Measurements from ENCODE around the gene IFRD2.
"Not testable (repeated sequence)": the region's sequence is repeated elsewhere in the genome, so short reads cannot be mapped to it uniquely, and the experiment has no call there.

IFRD2 gene

GRCh38 chr3:50287262-50287661, 5.0 kb downstream of the IFRD2 start:
- POLR2A ChIA-PET, result no interaction called here
- peaks cover 3 to 17% (median 13%) of the 10 kb centered on the region in 4 experiments for H3K4me1 ChIP-seq (ENCODE audit: control extremely low read depth in 1 of 4, control insufficient read depth in 4 of 4, insufficient read depth in 4 of 4, low read length in 3 of 4)
- no CpG with 5 or more reads among the region's 1 CpG for WGBS (ENCODE audit: insufficient coverage)
- DNase-seq, result no peak
- no peak overlapping the region for H3K4me3 ChIP-seq (ENCODE audit: control insufficient read depth in 1 of 7, extremely low read depth in 1 of 7, insufficient read depth in 4 of 7, low read depth in 2 of 7, low read length in 6 of 7)
- H3K27me3 ChIP-seq (replicated peaks in 2 of 5; ENCODE audit: control insufficient read depth in 4 of 5, insufficient read depth in 5 of 5, low read length in 4 of 5), result no peaks in the 10 kb centered on the region
- no peaks in the 10 kb centered on the region for H3K9me3 ChIP-seq (ENCODE audit: control extremely low read depth in 1 of 5, control insufficient read depth in 4 of 5, insufficient read depth in 2 of 5, low read depth in 1 of 5, low read length in 4 of 5)
- CTCF ChIA-PET, result interaction anchor here (0.7 to 3.4 kb wide), 4 partner anchors 9 to 27 kb away, joined by 3 to 10 read pairs (median 3); partner anchors contain the start of genes HYAL3 and NAA80
- no peak overlapping the region for H3K27ac ChIP-seq (ENCODE audit: insufficient read depth in 1 of 2, low read depth in 1 of 2, low read length in 2 of 2, poor library complexity in 1 of 2, severe bottlenecking in 2 of 2)
- H3K36me3 ChIP-seq (ENCODE audit: control insufficient read depth in 4 of 4, insufficient read depth in 4 of 4, low read length in 3 of 4), result peaks cover 2 to 49% (median 36%) of the 10 kb centered on the region in 4 experiments

- WGBS (ENCODE audit: insufficient coverage), result 92% methylated on average over 25 of the region's 28 CpGs
- POLR2A ChIA-PET, result no interaction called here
- H3K9me3 ChIP-seq (ENCODE audit: control extremely low read depth in 1 of 5, control insufficient read depth in 4 of 5, insufficient read depth in 2 of 5, low read depth in 1 of 5, low read length in 4 of 5), result no peaks in the 10 kb centered on the region
Measured at GRCh38 chr3:50286322-50287227, 5.7 kb downstream of the IFRD2 start.

GRCh38 chr3:50284121-50284520, 8.1 kb downstream of the IFRD2 start:
- H3K4me1 ChIP-seq (ENCODE audit: control extremely low read depth in 1 of 4, control insufficient read depth in 4 of 4, insufficient read depth in 4 of 4, low read length in 3 of 4); DNase-seq; H3K4me3 ChIP-seq (ENCODE audit: control insufficient read depth in 1 of 7, extremely low read depth in 1 of 7, insufficient read depth in 4 of 7, low read depth in 2 of 7, low read length in 6 of 7); H3K27me3 ChIP-seq (replicated peaks in 2 of 5; ENCODE audit: control insufficient read depth in 4 of 5, insufficient read depth in 5 of 5, low read length in 4 of 5); POLR2A ChIA-PET; H3K9me3 ChIP-seq (ENCODE audit: control extremely low read depth in 1 of 5, control insufficient read depth in 4 of 5, insufficient read depth in 2 of 5, low read depth in 1 of 5, low read length in 4 of 5); H3K27ac ChIP-seq (ENCODE audit: insufficient read depth in 1 of 2, low read depth in 1 of 2, low read length in 2 of 2, poor library complexity in 1 of 2, severe bottlenecking in 2 of 2): not testable (repeated sequence)
- CTCF ChIA-PET, result interaction anchor here (0.7 to 72.5 kb wide), 2 partner anchors 9 to 52 kb away, joined by 4 to 1875 read pairs; partner anchors contain the start of genes GNAI2 and SLC38A3
- WGBS (ENCODE audit: insufficient coverage), result 100% methylated on average over 1 of the region's 6 CpGs
- peaks cover 2 to 33% (median 26%) of the 10 kb centered on the region in 4 experiments for H3K36me3 ChIP-seq (ENCODE audit: control insufficient read depth in 4 of 4, insufficient read depth in 4 of 4, low read length in 3 of 4)

More at GRCh38 chr3:50286322-50287227, 5.7 kb downstream of the IFRD2 start:
- peaks cover 2 to 49% (median 36%) of the 10 kb centered on the region in 4 experiments for H3K36me3 ChIP-seq (ENCODE audit: control insufficient read depth in 4 of 4, insufficient read depth in 4 of 4, low read length in 3 of 4)
- no peak overlapping the region for H3K27ac ChIP-seq (ENCODE audit: insufficient read depth in 1 of 2, low read depth in 1 of 2, low read length in 2 of 2, poor library complexity in 1 of 2, severe bottlenecking in 2 of 2)
- CTCF ChIA-PET, result interaction anchor here (1.5 kb wide), 1 partner anchor 13 kb away, joined by 3 read pairs; the partner anchor contains the start of genes HYAL3 and NAA80
- no peak overlapping the region for H3K4me3 ChIP-seq (ENCODE audit: control insufficient read depth in 1 of 7, extremely low read depth in 1 of 7, insufficient read depth in 4 of 7, low read depth in 2 of 7, low read length in 6 of 7)
- no peaks in the 10 kb centered on the region for H3K27me3 ChIP-seq (replicated peaks in 2 of 5; ENCODE audit: control insufficient read depth in 4 of 5, insufficient read depth in 5 of 5, low read length in 4 of 5)
- no peak for DNase-seq
- peaks cover 3 to 14% (median 9%) of the 10 kb centered on the region in 4 experiments for H3K4me1 ChIP-seq (ENCODE audit: control extremely low read depth in 1 of 4, control insufficient read depth in 4 of 4, insufficient read depth in 4 of 4, low read length in 3 of 4)

GRCh38 chr3:50279255-50280016, 12.8 kb downstream of the IFRD2 start:
- POLR2A ChIA-PET, result interaction anchor here (0.6 kb wide), 1 partner anchor 89 kb away, joined by 4 read pairs; no protein-coding TSS in a partner anchor
- CTCF ChIA-PET, result interaction anchor here (0.7 to 72.5 kb wide), 12 partner anchors 9 to 87 kb away, joined by 3 to 1875 read pairs (median 5); partner anchors contain the start of genes GNAI2, HYAL3, IFRD2 and NAA80
- Histone ChIP-seq H3K36me3 (ENCODE audit: control insufficient read depth in 4 of 4, insufficient read depth in 4 of 4, low read length in 3 of 4) (no peaks in the 10 kb centered on the region), H3K9me3 (ENCODE audit: control extremely low read depth in 1 of 5, control insufficient read depth in 4 of 5, insufficient read depth in 2 of 5, low read depth in 1 of 5, low read length in 4 of 5) (no peaks in the 10 kb centered on the region), H3K27me3 (replicated peaks in 2 of 5; ENCODE audit: control insufficient read depth in 4 of 5, insufficient read depth in 5 of 5, low read length in 4 of 5) (peaks cover 0 to 41% (median 17%) of the 10 kb centered on the region in 5 experiments), H3K4me3 (ENCODE audit: control insufficient read depth in 1 of 7, extremely low read depth in 1 of 7, insufficient read depth in 4 of 7, low read depth in 2 of 7, low read length in 6 of 7) (no peak overlapping the region), H3K4me1 (ENCODE audit: control extremely low read depth in 1 of 4, control insufficient read depth in 4 of 4, insufficient read depth in 4 of 4, low read length in 3 of 4) (peaks cover 0 to 18% (median 16%) of the 10 kb centered on the region in 4 experiments), H3K27ac (ENCODE audit: insufficient read depth in 1 of 2, low read depth in 1 of 2, low read length in 2 of 2, poor library complexity in 1 of 2, severe bottlenecking in 2 of 2) (no peak overlapping the region)
- DNase-seq, result no peak
- 100% methylated on average over 1 of the region's 8 CpGs for WGBS (ENCODE audit: insufficient coverage)

GRCh38 chr3:50278880-50279224, 13.4 kb downstream of the IFRD2 start, which contains the start of gene LSMEM2:
Gene LSMEM2, plus strand, starts transcription at chr3:50279087. Its CDS starts 27 bp downstream, at chr3:50279114.
- DNase-seq, result no peak
- Histone ChIP-seq H3K27me3 (replicated peaks in 2 of 5; ENCODE audit: control insufficient read depth in 4 of 5, insufficient read depth in 5 of 5, low read length in 4 of 5) (peaks cover 0 to 47% (median 20%) of the 10 kb centered on the region in 5 experiments), H3K27ac (ENCODE audit: insufficient read depth in 1 of 2, low read depth in 1 of 2, low read length in 2 of 2, poor library complexity in 1 of 2, severe bottlenecking in 2 of 2) (no peak within 1 kb of the TSS), H3K4me3 (ENCODE audit: control insufficient read depth in 1 of 7, extremely low read depth in 1 of 7, insufficient read depth in 4 of 7, low read depth in 2 of 7, low read length in 6 of 7) (no peak within 1 kb of the TSS), H3K9me3 (ENCODE audit: control extremely low read depth in 1 of 5, control insufficient read depth in 4 of 5, insufficient read depth in 2 of 5, low read depth in 1 of 5, low read length in 4 of 5) (no peaks in the 10 kb centered on the region), H3K36me3 (ENCODE audit: control insufficient read depth in 4 of 4, insufficient read depth in 4 of 4, low read length in 3 of 4) (no peaks in the 10 kb centered on the region), H3K4me1 (ENCODE audit: control extremely low read depth in 1 of 4, control insufficient read depth in 4 of 4, insufficient read depth in 4 of 4, low read length in 3 of 4) (peaks cover 0 to 23% (median 17%) of the 10 kb centered on the region in 4 experiments)
- CTCF ChIA-PET, result interaction anchor here (1.0 to 72.5 kb wide), 9 partner anchors 9 to 87 kb away, joined by 3 to 1875 read pairs (median 5); partner anchors contain the start of genes GNAI2, HYAL3, IFRD2 and NAA80
- POLR2A ChIA-PET, result no interaction called here
- 90% methylated on average over 2 of the region's 2 CpGs for WGBS (ENCODE audit: insufficient coverage)

GRCh38 chr3:50278123-50278879, 13.9 kb downstream of the IFRD2 start:
- 100% methylated on average over 3 of the region's 4 CpGs for WGBS (ENCODE audit: insufficient coverage)
- CTCF ChIA-PET, result interaction anchor here (0.9 to 72.5 kb wide), 8 partner anchors 9 to 84 kb away, joined by 3 to 1875 read pairs (median 5); partner anchors contain the start of genes GNAI2, IFRD2 and SLC38A3
- H3K9me3 ChIP-seq (ENCODE audit: control extremely low read depth in 1 of 5, control insufficient read depth in 4 of 5, insufficient read depth in 2 of 5, low read depth in 1 of 5, low read length in 4 of 5), result no peaks in the 10 kb centered on the region
- no peak for DNase-seq
- peaks cover 0 to 27% (median 20%) of the 10 kb centered on the region in 4 experiments for H3K4me1 ChIP-seq (ENCODE audit: control extremely low read depth in 1 of 4, control insufficient read depth in 4 of 4, insufficient read depth in 4 of 4, low read length in 3 of 4)
- H3K27ac ChIP-seq (ENCODE audit: insufficient read depth in 1 of 2, low read depth in 1 of 2, low read length in 2 of 2, poor library complexity in 1 of 2, severe bottlenecking in 2 of 2), result no peak overlapping the region
- peaks cover 0 to 53% (median 23%) of the 10 kb centered on the region in 5 experiments for H3K27me3 ChIP-seq (replicated peaks in 2 of 5; ENCODE audit: control insufficient read depth in 4 of 5, insufficient read depth in 5 of 5, low read length in 4 of 5)
- POLR2A ChIA-PET, result no interaction called here
- H3K4me3 ChIP-seq (ENCODE audit: control insufficient read depth in 1 of 7, extremely low read depth in 1 of 7, insufficient read depth in 4 of 7, low read depth in 2 of 7, low read length in 6 of 7), result no peak overlapping the region
- H3K36me3 ChIP-seq (ENCODE audit: control insufficient read depth in 4 of 4, insufficient read depth in 4 of 4, low read length in 3 of 4), result no peaks in the 10 kb centered on the region

Measured in common myeloid progenitor, CD34-positive (primary cell).